Measurements from ENCODE around the gene ATR. TPM values are rescaled to one million over a fixed set of nuclear protein-coding genes. Genes with fewer than 3 reads are reported as not detected.

The ATR gene
- total and polyA plus RNA-seq, 9 of the 15 experiments (the other 6 are each of a cell fraction or from before 2014, with no cell fraction given), result 18.0 to 37.8 (median 23.2) TPM

DNA sequence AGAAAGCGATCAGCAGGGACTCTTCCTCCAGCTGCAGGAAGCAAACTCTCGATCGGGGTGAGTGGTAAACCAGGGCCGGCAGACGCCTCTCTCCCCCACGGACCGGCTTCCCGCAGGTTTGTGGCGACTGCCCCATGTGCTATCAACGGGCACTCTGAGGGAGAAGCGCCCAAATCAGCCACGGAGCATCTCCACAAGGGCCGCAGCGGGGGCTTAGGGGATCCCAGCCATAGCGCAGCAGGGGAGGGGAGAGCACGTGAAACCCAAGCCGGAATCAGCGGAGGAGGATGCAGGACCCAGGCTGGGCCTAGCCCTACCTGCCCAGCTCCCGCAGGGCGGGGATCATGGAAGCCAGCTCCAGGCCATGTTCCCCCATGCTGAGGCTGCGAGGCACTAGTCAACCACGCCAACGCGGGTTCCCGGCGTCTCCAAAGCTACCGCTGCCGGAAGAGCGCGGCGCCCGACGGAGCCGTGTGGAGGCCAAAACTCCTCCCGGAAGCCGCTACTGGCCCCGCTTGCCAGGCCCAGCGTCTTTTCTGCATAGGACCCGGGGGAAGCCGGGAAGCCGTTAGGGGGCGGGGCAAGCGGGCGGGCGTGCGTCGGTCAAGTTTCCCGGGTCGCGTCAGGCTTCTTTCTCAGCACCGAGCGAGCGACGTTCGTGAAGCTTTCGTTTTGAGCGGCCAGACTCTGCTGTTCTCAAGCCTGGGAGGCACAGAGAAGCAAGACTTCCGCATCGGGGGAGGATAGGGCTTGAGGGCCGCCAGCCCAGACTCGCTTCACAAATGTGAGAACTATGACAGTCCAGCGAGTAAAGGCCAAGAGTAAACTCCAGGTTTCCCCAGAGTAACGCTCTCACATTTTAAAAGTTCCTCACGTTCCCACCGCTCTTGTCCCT lies at the start of gene ATR (continued):
- TF ChIP-seq, protein P1, sequence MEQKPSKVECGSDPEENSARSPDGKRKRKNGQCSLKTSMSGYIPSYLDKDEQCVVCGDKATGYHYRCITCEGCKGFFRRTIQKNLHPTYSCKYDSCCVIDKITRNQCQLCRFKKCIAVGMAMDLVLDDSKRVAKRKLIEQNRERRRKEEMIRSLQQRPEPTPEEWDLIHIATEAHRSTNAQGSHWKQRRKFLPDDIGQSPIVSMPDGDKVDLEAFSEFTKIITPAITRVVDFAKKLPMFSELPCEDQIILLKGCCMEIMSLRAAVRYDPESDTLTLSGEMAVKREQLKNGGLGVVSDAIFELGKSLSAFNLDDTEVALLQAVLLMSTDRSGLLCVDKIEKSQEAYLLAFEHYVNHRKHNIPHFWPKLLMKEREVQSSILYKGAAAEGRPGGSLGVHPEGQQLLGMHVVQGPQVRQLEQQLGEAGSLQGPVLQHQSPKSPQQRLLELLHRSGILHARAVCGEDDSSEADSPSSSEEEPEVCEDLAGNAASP (IDR thresholded peaks at IDR 0.05), result no peak
- TF ChIP-seq RCOR1 (IDR thresholded peaks at IDR 0.05; ENCODE audit: borderline replicate concordance in 1 of 2, low read depth in 2 of 2, low read length in 2 of 2), result 0 out of 4 replicates have a peak, but pooled peaks of 1 of the 2 experiments have one; percentile 17
- TF ChIP-seq SIN3A (IDR thresholded peaks at IDR 0.05; ENCODE audit: borderline replicate concordance in 2 of 2, control insufficient read depth in 1 of 2, low read depth in 2 of 2, low read length in 2 of 2), result peak; percentile 81 to 91; a peak in 3 of 4 replicates
- peak; percentile 90 for TF ChIP-seq KLF16 (IDR thresholded peaks at IDR 0.05)
- TF ChIP-seq ZNF707 (CRISPR knock-in tag; conservative IDR thresholded peaks at IDR 0.05), result no peak
- TF ChIP-seq ZNF583 (CRISPR knock-in tag; IDR thresholded peaks at IDR 0.05), result peak; percentile 56; the same call in 1 of the 2 replicates
- no peak for TF ChIP-seq HMG20A (CRISPR knock-in tag; conservative IDR thresholded peaks at IDR 0.05)
- no peak for TF ChIP-seq RFX5 (IDR thresholded peaks at IDR 0.05; ENCODE audit: low read depth, low read length)
- peak; percentile 83 for TF ChIP-seq PCBP1 (IDR thresholded peaks at IDR 0.05; ENCODE audit: low read depth, low read length, poor library complexity, severe bottlenecking)
- no peak for TF ChIP-seq SMARCE1 (IDR thresholded peaks at IDR 0.05)
- TF ChIP-seq C11orf30 (IDR thresholded peaks at IDR 0.05; ENCODE audit: low read depth), result peak; percentile 69
- TF ChIP-seq, protein P2, sequence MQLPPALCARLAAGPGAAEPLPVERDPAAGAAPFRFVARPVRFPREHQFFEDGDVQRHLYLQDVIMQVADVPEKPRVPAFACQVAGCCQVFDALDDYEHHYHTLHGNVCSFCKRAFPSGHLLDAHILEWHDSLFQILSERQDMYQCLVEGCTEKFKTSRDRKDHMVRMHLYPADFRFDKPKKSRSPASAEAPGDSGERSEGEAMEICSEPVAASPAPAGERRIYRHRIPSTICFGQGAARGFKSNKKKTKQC (CRISPR knock-in tag; IDR thresholded peaks at IDR 0.05), result no peak
- TF ChIP-seq EGR1 (conservative IDR thresholded peaks at IDR 0.05), result no peak; the same call in none of the 2 replicates
- TF ChIP-seq, protein P3, sequence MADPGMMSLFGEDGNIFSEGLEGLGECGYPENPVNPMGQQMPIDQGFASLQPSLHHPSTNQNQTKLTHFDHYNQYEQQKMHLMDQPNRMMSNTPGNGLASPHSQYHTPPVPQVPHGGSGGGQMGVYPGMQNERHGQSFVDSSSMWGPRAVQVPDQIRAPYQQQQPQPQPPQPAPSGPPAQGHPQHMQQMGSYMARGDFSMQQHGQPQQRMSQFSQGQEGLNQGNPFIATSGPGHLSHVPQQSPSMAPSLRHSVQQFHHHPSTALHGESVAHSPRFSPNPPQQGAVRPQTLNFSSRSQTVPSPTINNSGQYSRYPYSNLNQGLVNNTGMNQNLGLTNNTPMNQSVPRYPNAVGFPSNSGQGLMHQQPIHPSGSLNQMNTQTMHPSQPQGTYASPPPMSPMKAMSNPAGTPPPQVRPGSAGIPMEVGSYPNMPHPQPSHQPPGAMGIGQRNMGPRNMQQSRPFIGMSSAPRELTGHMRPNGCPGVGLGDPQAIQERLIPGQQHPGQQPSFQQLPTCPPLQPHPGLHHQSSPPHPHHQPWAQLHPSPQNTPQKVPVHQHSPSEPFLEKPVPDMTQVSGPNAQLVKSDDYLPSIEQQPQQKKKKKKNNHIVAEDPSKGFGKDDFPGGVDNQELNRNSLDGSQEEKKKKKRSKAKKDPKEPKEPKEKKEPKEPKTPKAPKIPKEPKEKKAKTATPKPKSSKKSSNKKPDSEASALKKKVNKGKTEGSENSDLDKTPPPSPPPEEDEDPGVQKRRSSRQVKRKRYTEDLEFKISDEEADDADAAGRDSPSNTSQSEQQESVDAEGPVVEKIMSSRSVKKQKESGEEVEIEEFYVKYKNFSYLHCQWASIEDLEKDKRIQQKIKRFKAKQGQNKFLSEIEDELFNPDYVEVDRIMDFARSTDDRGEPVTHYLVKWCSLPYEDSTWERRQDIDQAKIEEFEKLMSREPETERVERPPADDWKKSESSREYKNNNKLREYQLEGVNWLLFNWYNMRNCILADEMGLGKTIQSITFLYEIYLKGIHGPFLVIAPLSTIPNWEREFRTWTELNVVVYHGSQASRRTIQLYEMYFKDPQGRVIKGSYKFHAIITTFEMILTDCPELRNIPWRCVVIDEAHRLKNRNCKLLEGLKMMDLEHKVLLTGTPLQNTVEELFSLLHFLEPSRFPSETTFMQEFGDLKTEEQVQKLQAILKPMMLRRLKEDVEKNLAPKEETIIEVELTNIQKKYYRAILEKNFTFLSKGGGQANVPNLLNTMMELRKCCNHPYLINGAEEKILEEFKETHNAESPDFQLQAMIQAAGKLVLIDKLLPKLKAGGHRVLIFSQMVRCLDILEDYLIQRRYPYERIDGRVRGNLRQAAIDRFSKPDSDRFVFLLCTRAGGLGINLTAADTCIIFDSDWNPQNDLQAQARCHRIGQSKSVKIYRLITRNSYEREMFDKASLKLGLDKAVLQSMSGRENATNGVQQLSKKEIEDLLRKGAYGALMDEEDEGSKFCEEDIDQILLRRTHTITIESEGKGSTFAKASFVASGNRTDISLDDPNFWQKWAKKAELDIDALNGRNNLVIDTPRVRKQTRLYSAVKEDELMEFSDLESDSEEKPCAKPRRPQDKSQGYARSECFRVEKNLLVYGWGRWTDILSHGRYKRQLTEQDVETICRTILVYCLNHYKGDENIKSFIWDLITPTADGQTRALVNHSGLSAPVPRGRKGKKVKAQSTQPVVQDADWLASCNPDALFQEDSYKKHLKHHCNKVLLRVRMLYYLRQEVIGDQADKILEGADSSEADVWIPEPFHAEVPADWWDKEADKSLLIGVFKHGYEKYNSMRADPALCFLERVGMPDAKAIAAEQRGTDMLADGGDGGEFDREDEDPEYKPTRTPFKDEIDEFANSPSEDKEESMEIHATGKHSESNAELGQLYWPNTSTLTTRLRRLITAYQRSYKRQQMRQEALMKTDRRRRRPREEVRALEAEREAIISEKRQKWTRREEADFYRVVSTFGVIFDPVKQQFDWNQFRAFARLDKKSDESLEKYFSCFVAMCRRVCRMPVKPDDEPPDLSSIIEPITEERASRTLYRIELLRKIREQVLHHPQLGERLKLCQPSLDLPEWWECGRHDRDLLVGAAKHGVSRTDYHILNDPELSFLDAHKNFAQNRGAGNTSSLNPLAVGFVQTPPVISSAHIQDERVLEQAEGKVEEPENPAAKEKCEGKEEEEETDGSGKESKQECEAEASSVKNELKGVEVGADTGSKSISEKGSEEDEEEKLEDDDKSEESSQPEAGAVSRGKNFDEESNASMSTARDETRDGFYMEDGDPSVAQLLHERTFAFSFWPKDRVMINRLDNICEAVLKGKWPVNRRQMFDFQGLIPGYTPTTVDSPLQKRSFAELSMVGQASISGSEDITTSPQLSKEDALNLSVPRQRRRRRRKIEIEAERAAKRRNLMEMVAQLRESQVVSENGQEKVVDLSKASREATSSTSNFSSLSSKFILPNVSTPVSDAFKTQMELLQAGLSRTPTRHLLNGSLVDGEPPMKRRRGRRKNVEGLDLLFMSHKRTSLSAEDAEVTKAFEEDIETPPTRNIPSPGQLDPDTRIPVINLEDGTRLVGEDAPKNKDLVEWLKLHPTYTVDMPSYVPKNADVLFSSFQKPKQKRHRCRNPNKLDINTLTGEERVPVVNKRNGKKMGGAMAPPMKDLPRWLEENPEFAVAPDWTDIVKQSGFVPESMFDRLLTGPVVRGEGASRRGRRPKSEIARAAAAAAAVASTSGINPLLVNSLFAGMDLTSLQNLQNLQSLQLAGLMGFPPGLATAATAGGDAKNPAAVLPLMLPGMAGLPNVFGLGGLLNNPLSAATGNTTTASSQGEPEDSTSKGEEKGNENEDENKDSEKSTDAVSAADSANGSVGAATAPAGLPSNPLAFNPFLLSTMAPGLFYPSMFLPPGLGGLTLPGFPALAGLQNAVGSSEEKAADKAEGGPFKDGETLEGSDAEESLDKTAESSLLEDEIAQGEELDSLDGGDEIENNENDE (IDR thresholded peaks at IDR 0.05; ENCODE audit: low read depth, low read length), result no peak
